SK-N-SH (cell line): ENCODE measurements around the gene LPAR1. TPM values are rescaled to one million over a fixed set of nuclear protein-coding genes. Genes with fewer than 3 reads are reported as not detected.

Source experiments
- CTCF ChIA-PET: fragments of 300-600, 350-600 bp; formaldehyde crosslinking; extraction: SDS; loops from one replicate; lab custom pipeline; 2021; lab: Yijun Ruan, JAX
- POLR2A ChIA-PET: fragments of 350-600 bp; sonication (Branson Sonifier 250); formaldehyde crosslinking; extraction: SDS; loops from one replicate; lab custom pipeline; 2020; ENCODE audit warnings: antibody characterized with exemption, inconsistent platforms; lab: Yijun Ruan, JAX
- DNase-seq: peaks from one replicate; pipeline ENCODE4 v3.0.0; 2012
- H2AFZ ChIP-seq: fragments of 200-600 bp; sonication (generic); 2 replicates; pipeline ENCODE4 v1.8.1; 2016; ENCODE audit warnings: antibody characterized with exemption, mild to moderate bottlenecking, low read depth
- H3F3A ChIP-seq: fragments of 200-600 bp; sonication (generic); replicated peaks from 2 replicates; pipeline ENCODE3; 2016; ENCODE audit warnings: antibody characterized with exemption, mild to moderate bottlenecking; ENCODE audit not compliant: insufficient read depth
- H3K27ac ChIP-seq, 2 experiments: fragments of 200-500 bp in 1 of 2; fragments of 200-600 bp in 1 of 2; sonication (Bioruptor generic) in 1 of 2; sonication (generic), shearing (Covaris generic) in 1 of 2; 2 replicates each; pipeline versions ENCODE4 v1.5.1 to v1.6.1; 2014 to 2016; ENCODE audit warnings: low read depth in 2 of 2, inconsistent platforms in 1 of 2, low read length in 1 of 2, mild to moderate bottlenecking in 1 of 2, mixed read lengths in 1 of 2
- H3K27me3 ChIP-seq: fragments of 200-600 bp; sonication (generic), shearing (Covaris generic); 2 replicates; pipeline ENCODE4 v1.6.1; 2016; ENCODE audit warnings: mixed run types; ENCODE audit not compliant: insufficient read depth
- H3K36me3 ChIP-seq, 2 experiments: fragments of 200-500 bp in 1 of 2; fragments of 200-600 bp in 1 of 2; sonication (Bioruptor generic) in 1 of 2; sonication (generic) in 1 of 2; replicated peaks in 1 of 2; 2 replicates each; pipeline versions ENCODE3 to v1.5.1; 2014 to 2016; ENCODE audit warnings: low read length in 1 of 2, mild to moderate bottlenecking in 1 of 2; ENCODE audit not compliant: insufficient read depth in 2 of 2, control insufficient read depth in 1 of 2
- H3K4me1 ChIP-seq, 2 experiments: fragments of 200-500 bp in 1 of 2; fragments of 200-600 bp in 1 of 2; sonication (Bioruptor generic) in 1 of 2; sonication (generic), shearing (Covaris generic) in 1 of 2; 2 replicates each; pipeline versions ENCODE4 v1.5.1 to v1.6.1; 2014 to 2016; ENCODE audit warnings: low read depth in 1 of 2, low read length in 1 of 2, mixed run types in 1 of 2; ENCODE audit not compliant: insufficient read depth in 2 of 2, control insufficient read depth in 1 of 2
- H3K4me2 ChIP-seq: fragments of 200-600 bp; sonication (generic), shearing (Covaris generic); 2 replicates; pipeline ENCODE4 v1.6.1; 2017; ENCODE audit warnings: mixed run types
- H3K4me3 ChIP-seq, 2 experiments: fragments of 200-500 bp in 1 of 2; fragments of 200-600 bp in 1 of 2; sonication (Bioruptor generic) in 1 of 2; sonication (generic), shearing (Covaris generic) in 1 of 2; 2 replicates each; pipeline versions ENCODE4 v1.5.1 to v1.8.1; 2014 to 2016; ENCODE audit warnings: low read depth in 2 of 2, inconsistent platforms in 1 of 2, low read length in 1 of 2, mild to moderate bottlenecking in 1 of 2, mixed read lengths in 1 of 2, moderate library complexity in 1 of 2
- H3K79me2 ChIP-seq: fragments of 200-600 bp; sonication (generic); 2 replicates; pipeline ENCODE4 v1.8.1; 2017; ENCODE audit warnings: mild to moderate bottlenecking; ENCODE audit not compliant: insufficient read depth
- H3K9ac ChIP-seq: fragments of 200-600 bp; sonication (generic); 2 replicates; pipeline ENCODE4 v1.6.1; 2017; ENCODE audit warnings: mixed run types
- H3K9me2 ChIP-seq: fragments of 200-600 bp; sonication (generic); 2 replicates; pipeline ENCODE4 v1.6.1; 2017; ENCODE audit warnings: mixed run types
- H3K9me3 ChIP-seq: fragments of 200-600 bp; sonication (generic); 2 replicates; pipeline ENCODE4 v1.6.1; 2017; ENCODE audit warnings: mixed run types, mild to moderate bottlenecking, moderate library complexity
- H4K20me1 ChIP-seq: fragments of 200-600 bp; sonication (generic); 2 replicates; pipeline ENCODE4 v1.6.1; 2017; ENCODE audit warnings: mild to moderate bottlenecking, mixed run types; ENCODE audit not compliant: insufficient read depth
- CHD2 ChIP-seq: fragments of 150-350 bp; IDR thresholded peaks from 2 replicates; pipeline ENCODE4 v1.6.1; 2018; ENCODE audit warnings: low read length; ENCODE audit not compliant: partially characterized antibody
- CTCF ChIP-seq: fragments of 200-600 bp; sonication (generic); IDR thresholded peaks from 2 replicates; pipeline ENCODE4 v1.6.1; 2017; ENCODE audit warnings: antibody characterized with exemption, mild to moderate bottlenecking, moderate library complexity
- ELF1 ChIP-seq: IDR thresholded peaks from 2 replicates; pipeline ENCODE4 v1.4.0; 2012
- EP300 ChIP-seq, 2 experiments: IDR thresholded peaks; 2 replicates each; pipeline versions ENCODE4 v1.4.0 to v1.6.1; 2012; ENCODE audit warnings: borderline replicate concordance in 1 of 2, low read depth in 1 of 2, low read length in 1 of 2
- FOSL2 ChIP-seq: IDR thresholded peaks from 2 replicates; pipeline ENCODE4 v1.4.0; 2012; ENCODE audit warnings: low read depth, mild to moderate bottlenecking, moderate library complexity, borderline replicate concordance
- FOXJ3 ChIP-seq: sonication (generic); formaldehyde crosslinking; IDR thresholded peaks from 2 replicates; pipeline ENCODE4 v1.5.1; 2020; ENCODE audit warnings: mild to moderate bottlenecking, missing genetic modification reagents
- GATA2 ChIP-seq: sonication (generic); formaldehyde crosslinking; IDR thresholded peaks from 2 replicates; pipeline ENCODE4 v1.5.0; 2020; ENCODE audit warnings: mild to moderate bottlenecking, missing genetic modification reagents
- IRF3 ChIP-seq: fragments of 150-350 bp; IDR thresholded peaks from 2 replicates; pipeline ENCODE4 v1.6.1; 2016; ENCODE audit warnings: mild to moderate bottlenecking, low read depth, low read length
- MAX ChIP-seq: IDR thresholded peaks from 2 replicates; pipeline ENCODE4 v1.4.0; 2012; ENCODE audit warnings: low read depth
- MEF2A ChIP-seq: IDR thresholded peaks from 2 replicates; pipeline ENCODE4 v1.4.0; 2012; ENCODE audit warnings: low read depth, borderline replicate concordance
- MXI1 ChIP-seq: IDR thresholded peaks from 2 replicates; pipeline ENCODE4 v1.6.1; 2012; ENCODE audit warnings: mild to moderate bottlenecking, low read depth, low read length, improper control_type of control experiment
- NFIC ChIP-seq: IDR thresholded peaks from 2 replicates; pipeline ENCODE4 v1.4.0; 2012; ENCODE audit warnings: borderline replicate concordance
- POLR2AphosphoS5 ChIP-seq: IDR thresholded peaks from 2 replicates; pipeline ENCODE4 v1.6.1; 2012; ENCODE audit warnings: low read depth, low read length
- RAD21 ChIP-seq: IDR thresholded peaks from 2 replicates; pipeline ENCODE4 v1.6.1; 2012; ENCODE audit warnings: mild to moderate bottlenecking, low read length
- RCOR1 ChIP-seq: fragments of 150-350 bp; IDR thresholded peaks from 2 replicates; pipeline ENCODE4 v1.6.1; 2017; ENCODE audit warnings: antibody characterized with exemption, low read length
- RFX5 ChIP-seq: IDR thresholded peaks from 2 replicates; pipeline ENCODE4 v1.6.1; 2012; ENCODE audit warnings: mild to moderate bottlenecking, improper control_type of control experiment, low read length
- RXRA ChIP-seq: IDR thresholded peaks from 2 replicates; pipeline ENCODE4 v1.4.0; 2012; ENCODE audit warnings: low read depth, mild to moderate bottlenecking, borderline replicate concordance
- SIN3A ChIP-seq: IDR thresholded peaks from 2 replicates; pipeline ENCODE4 v1.6.1; 2012; ENCODE audit warnings: low read depth, mild to moderate bottlenecking, low read length, moderate library complexity, borderline replicate concordance
- TAF1 ChIP-seq: IDR thresholded peaks from 2 replicates; pipeline ENCODE4 v1.6.1; 2012; ENCODE audit warnings: low read depth, mild to moderate bottlenecking, low read length, moderate library complexity, borderline replicate concordance
- TCF12 ChIP-seq: IDR thresholded peaks from 2 replicates; pipeline ENCODE4 v1.4.0; 2012
- TEAD4 ChIP-seq: IDR thresholded peaks from 2 replicates; pipeline ENCODE4 v1.4.0; 2012; ENCODE audit warnings: mild to moderate bottlenecking, borderline replicate concordance; ENCODE audit not compliant: insufficient read depth
- USF2 ChIP-seq: fragments of 150-350 bp; IDR thresholded peaks from 2 replicates; pipeline ENCODE4 v1.6.1; 2017; ENCODE audit warnings: antibody characterized with exemption, low read length, low read depth, borderline replicate concordance
- YY1 ChIP-seq: IDR thresholded peaks from 2 replicates; pipeline ENCODE4 v1.4.0; 2012; ENCODE audit warnings: low read depth, mild to moderate bottlenecking
- WGBS: methylation state at CpG from one replicate; pipeline ENCODE4 v1.1.6; 2017; ENCODE audit warnings: low lambda C conversion rate; 5-methylcytosine and 5-hydroxymethylcytosine counted together
- polyA plus RNA-seq, 3 experiments: library from polyadenylated mRNA; depleted of rRNA; stranded (reverse); fragments of >200 nt; gene quantifications; 2 replicates each; pipeline ENCODE4 v1.2.3, GENCODE V29; 2012

The LPAR1 gene
- polyA plus RNA-seq, 1 of the 3 experiments (the other 2 are of a cell fraction) = 9.4 TPM

- Histone ChIP-seq H3K4me2 (no peak overlapping the region), H3K4me1 (no peaks in the 10 kb centered on the region; a peak in 1 of 4 replicates), H3F3A (no peaks in the 10 kb centered on the region), H3K4me3 (no peak overlapping the region), H3K9me3 (no peaks in the 10 kb centered on the region), H3K79me2 (no peaks in the 10 kb centered on the region), H2AFZ (no peak overlapping the region), H3K27me3 (no peaks in the 10 kb centered on the region), H3K9ac (no peak overlapping the region), H3K9me2 (no peaks in the 10 kb centered on the region), H3K36me3 (no peaks in the 10 kb centered on the region), H3K27ac (no peak overlapping the region), H4K20me1 (no peaks in the 10 kb centered on the region)
- ChIA-PET CTCF (no interaction called here), POLR2A (no interaction called here)
- no peak for DNase-seq
- WGBS = 80% methylated on average over 2 of the region's 2 CpGs
- no peak for TF ChIP-seq TCF12
- no peak for TF ChIP-seq TAF1
- no peak for TF ChIP-seq YY1
- no peak for TF ChIP-seq RAD21
- no peak for TF ChIP-seq IRF3
- no peak for TF ChIP-seq MEF2A
Measured at GRCh38 chr9:111000202-111000601, 38.1 kb downstream of the LPAR1 start.

GRCh38 chr9:110999379-110999778 is 38.9 kb downstream of the LPAR1 start:
- H3K4me3 ChIP-seq = no peak overlapping the region
- POLR2A ChIA-PET = no interaction called here
- CTCF ChIA-PET = interaction anchor here (0.8 to 1.1 kb wide), 2 partner anchors 14 to 18 kb away, joined by 3 read pairs; no protein-coding TSS in a partner anchor
- no peak for TF ChIP-seq MAX
- TF ChIP-seq CTCF = no peak
- TF ChIP-seq FOSL2 = no peak
- TF ChIP-seq RCOR1 = no peak
- TF ChIP-seq NFIC = no peak
- TF ChIP-seq POLR2AphosphoS5 = no peak
- no peak for TF ChIP-seq USF2
- no peak for TF ChIP-seq EP300 (IDR thresholded peaks at IDR 0.05; ENCODE audit: borderline replicate concordance in 1 of 2, low read depth in 1 of 2, low read length in 1 of 2)
- TF ChIP-seq MEF2A = no peak
- no peak for TF ChIP-seq RFX5
- TF ChIP-seq GATA2 (CRISPR knock-in tag) = no peak
- TF ChIP-seq SIN3A = no peak
- TF ChIP-seq RXRA = no peak
- TF ChIP-seq MXI1 = no peak
- TF ChIP-seq TAF1 = no peak
- no peak for TF ChIP-seq CHD2
- TF ChIP-seq FOXJ3 = no peak
- no peak for TF ChIP-seq TCF12
- no peak for TF ChIP-seq ELF1
- no peak for TF ChIP-seq TEAD4
- no peaks in the 10 kb centered on the region for H3F3A ChIP-seq
- no peaks in the 10 kb centered on the region for H4K20me1 ChIP-seq
- H3K9ac ChIP-seq = no peak overlapping the region
- peaks cover 0 to 8% of the 10 kb centered on the region in 2 experiments; a peak in 2 of 4 replicates for H3K4me1 ChIP-seq
- H3K27ac ChIP-seq = no peak overlapping the region
- no peak overlapping the region for H2AFZ ChIP-seq
- no peaks in the 10 kb centered on the region for H3K9me3 ChIP-seq
- no peak for DNase-seq
- no peaks in the 10 kb centered on the region for H3K27me3 ChIP-seq
- H3K36me3 ChIP-seq = no peaks in the 10 kb centered on the region
- H3K9me2 ChIP-seq = no peaks in the 10 kb centered on the region
- H3K79me2 ChIP-seq = no peaks in the 10 kb centered on the region
- 95% methylated on average over 5 of the region's 5 CpGs for WGBS
- H3K4me2 ChIP-seq = no peak overlapping the region
